ENCODE measurements around the gene ST6GAL1. TPM values are rescaled to one million over a fixed set of nuclear protein-coding genes. Genes with fewer than 3 reads are reported as not detected.
A peak's percentile ranks its signal among the peaks of the same experiment; 100 is the strongest.
"Not testable (repeated sequence)": the region's sequence is repeated elsewhere in the genome, so short reads cannot be mapped to it uniquely, and the experiment has no call there.

ST6GAL1 gene
- total and polyA plus RNA-seq, 2 experiments from 2014 or later = 17.6 to 65.1 TPM

DNA sequence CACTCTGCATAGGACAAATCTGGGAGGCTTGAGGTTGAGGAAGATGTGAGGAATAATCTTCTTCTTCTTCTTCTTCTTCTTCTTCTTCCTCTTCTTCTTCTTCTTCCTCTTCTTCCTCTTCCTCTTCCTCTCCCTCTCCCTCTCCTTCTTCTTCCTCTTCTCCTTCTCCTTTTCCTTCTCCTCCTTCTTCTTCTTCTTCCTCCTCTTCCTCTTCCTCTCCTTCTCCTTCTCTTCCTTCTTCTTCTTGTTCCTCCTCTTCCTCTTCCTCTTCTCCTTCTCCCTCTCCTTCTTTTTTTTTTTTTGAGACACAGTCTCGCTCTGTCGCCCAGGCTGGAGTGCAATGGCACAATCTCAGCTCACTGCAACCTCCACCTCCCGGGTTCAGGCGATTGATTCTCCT, 40.6 kb upstream of the ST6GAL1 start:
- H3K27me3 ChIP-seq (ENCODE audit: insufficient read depth); DNase-seq (ENCODE audit: low spot score): not testable (repeated sequence)

GRCh38 chr3:186890911-186891310, 39.4 kb upstream of the ST6GAL1 start:
- no peaks in the 10 kb centered on the region for H3K36me3 ChIP-seq (ENCODE audit: insufficient read depth)
- TF ChIP-seq ETS1 (IDR thresholded peaks at IDR 0.05) (no peak), STAT1 (IDR thresholded peaks at IDR 0.05; ENCODE audit: unreplicated experiment) (no peak), EZH2phosphoT487 (IDR thresholded peaks at IDR 0.05; ENCODE audit: unreplicated experiment) (no peak), JUNB (IDR thresholded peaks at IDR 0.05; ENCODE audit: unreplicated experiment) (no peak)
- TF ChIP-seq, protein P1, sequence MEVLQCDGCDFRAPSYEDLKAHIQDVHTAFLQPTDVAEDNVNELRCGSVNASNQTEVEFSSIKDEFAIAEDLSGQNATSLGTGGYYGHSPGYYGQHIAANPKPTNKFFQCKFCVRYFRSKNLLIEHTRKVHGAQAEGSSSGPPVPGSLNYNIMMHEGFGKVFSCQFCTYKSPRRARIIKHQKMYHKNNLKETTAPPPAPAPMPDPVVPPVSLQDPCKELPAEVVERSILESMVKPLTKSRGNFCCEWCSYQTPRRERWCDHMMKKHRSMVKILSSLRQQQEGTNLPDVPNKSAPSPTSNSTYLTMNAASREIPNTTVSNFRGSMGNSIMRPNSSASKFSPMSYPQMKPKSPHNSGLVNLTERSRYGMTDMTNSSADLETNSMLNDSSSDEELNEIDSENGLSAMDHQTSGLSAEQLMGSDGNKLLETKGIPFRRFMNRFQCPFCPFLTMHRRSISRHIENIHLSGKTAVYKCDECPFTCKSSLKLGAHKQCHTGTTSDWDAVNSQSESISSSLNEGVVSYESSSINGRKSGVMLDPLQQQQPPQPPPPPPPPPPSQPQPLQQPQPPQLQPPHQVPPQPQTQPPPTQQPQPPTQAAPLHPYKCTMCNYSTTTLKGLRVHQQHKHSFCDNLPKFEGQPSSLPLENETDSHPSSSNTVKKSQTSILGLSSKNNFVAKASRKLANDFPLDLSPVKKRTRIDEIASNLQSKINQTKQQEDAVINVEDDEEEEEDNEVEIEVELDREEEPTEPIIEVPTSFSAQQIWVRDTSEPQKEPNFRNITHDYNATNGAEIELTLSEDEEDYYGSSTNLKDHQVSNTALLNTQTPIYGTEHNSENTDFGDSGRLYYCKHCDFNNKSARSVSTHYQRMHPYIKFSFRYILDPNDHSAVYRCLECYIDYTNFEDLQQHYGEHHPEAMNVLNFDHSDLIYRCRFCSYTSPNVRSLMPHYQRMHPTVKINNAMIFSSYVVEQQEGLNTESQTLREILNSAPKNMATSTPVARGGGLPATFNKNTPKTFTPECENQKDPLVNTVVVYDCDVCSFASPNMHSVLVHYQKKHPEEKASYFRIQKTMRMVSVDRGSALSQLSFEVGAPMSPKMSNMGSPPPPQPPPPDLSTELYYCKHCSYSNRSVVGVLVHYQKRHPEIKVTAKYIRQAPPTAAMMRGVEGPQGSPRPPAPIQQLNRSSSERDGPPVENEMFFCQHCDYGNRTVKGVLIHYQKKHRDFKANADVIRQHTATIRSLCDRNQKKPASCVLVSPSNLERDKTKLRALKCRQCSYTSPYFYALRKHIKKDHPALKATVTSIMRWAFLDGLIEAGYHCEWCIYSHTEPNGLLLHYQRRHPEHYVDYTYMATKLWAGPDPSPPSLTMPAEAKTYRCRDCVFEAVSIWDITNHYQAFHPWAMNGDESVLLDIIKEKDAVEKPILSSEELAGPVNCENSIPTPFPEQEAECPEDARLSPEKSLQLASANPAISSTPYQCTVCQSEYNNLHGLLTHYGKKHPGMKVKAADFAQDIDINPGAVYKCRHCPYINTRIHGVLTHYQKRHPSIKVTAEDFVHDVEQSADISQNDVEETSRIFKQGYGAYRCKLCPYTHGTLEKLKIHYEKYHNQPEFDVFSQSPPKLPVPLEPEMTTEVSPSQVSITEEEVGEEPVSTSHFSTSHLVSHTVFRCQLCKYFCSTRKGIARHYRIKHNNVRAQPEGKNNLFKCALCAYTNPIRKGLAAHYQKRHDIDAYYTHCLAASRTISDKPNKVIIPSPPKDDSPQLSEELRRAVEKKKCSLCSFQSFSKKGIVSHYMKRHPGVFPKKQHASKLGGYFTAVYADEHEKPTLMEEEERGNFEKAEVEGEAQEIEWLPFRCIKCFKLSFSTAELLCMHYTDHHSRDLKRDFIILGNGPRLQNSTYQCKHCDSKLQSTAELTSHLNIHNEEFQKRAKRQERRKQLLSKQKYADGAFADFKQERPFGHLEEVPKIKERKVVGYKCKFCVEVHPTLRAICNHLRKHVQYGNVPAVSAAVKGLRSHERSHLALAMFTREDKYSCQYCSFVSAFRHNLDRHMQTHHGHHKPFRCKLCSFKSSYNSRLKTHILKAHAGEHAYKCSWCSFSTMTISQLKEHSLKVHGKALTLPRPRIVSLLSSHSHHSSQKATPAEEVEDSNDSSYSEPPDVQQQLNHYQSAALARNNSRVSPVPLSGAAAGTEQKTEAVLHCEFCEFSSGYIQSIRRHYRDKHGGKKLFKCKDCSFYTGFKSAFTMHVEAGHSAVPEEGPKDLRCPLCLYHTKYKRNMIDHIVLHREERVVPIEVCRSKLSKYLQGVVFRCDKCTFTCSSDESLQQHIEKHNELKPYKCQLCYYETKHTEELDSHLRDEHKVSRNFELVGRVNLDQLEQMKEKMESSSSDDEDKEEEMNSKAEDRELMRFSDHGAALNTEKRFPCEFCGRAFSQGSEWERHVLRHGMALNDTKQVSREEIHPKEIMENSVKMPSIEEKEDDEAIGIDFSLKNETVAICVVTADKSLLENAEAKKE (CRISPR knock-in tag; IDR thresholded peaks at IDR 0.05) = no peak
- TF ChIP-seq, protein P2, sequence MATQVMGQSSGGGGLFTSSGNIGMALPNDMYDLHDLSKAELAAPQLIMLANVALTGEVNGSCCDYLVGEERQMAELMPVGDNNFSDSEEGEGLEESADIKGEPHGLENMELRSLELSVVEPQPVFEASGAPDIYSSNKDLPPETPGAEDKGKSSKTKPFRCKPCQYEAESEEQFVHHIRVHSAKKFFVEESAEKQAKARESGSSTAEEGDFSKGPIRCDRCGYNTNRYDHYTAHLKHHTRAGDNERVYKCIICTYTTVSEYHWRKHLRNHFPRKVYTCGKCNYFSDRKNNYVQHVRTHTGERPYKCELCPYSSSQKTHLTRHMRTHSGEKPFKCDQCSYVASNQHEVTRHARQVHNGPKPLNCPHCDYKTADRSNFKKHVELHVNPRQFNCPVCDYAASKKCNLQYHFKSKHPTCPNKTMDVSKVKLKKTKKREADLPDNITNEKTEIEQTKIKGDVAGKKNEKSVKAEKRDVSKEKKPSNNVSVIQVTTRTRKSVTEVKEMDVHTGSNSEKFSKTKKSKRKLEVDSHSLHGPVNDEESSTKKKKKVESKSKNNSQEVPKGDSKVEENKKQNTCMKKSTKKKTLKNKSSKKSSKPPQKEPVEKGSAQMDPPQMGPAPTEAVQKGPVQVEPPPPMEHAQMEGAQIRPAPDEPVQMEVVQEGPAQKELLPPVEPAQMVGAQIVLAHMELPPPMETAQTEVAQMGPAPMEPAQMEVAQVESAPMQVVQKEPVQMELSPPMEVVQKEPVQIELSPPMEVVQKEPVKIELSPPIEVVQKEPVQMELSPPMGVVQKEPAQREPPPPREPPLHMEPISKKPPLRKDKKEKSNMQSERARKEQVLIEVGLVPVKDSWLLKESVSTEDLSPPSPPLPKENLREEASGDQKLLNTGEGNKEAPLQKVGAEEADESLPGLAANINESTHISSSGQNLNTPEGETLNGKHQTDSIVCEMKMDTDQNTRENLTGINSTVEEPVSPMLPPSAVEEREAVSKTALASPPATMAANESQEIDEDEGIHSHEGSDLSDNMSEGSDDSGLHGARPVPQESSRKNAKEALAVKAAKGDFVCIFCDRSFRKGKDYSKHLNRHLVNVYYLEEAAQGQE (IDR thresholded peaks at IDR 0.05; ENCODE audit: unreplicated experiment) = no peak
- Mint-ChIP-seq H3K4me1 (peaks cover 42% of the 10 kb centered on the region), H3K4me3 (no peak overlapping the region), H3K27ac (no peak overlapping the region), H3K9me3 (peaks cover 20% of the 10 kb centered on the region), H3K36me3 (ENCODE audit: low read depth) (peaks cover 13% of the 10 kb centered on the region), H3K27me3 (ENCODE audit: insufficient read depth, low read depth, poor library complexity) (peaks cover 7% of the 10 kb centered on the region)
- ATAC-seq (no peak), DNase-seq (ENCODE audit: low spot score) (no peak)
- peaks cover 52% of the 10 kb centered on the region for H3K4me1 ChIP-seq (ENCODE audit: insufficient read depth)
- H2AFZ ChIP-seq = no peak overlapping the region
- H3K27me3 ChIP-seq (ENCODE audit: insufficient read depth) = no peaks in the 10 kb centered on the region
- 0 out of 2 replicates have a peak, but pooled peaks cover 4% of the 10 kb centered on the region for H3F3A ChIP-seq (replicated peaks; ENCODE audit: low read depth)
- no peak overlapping the region for H3K4me2 ChIP-seq
- no peaks in the 10 kb centered on the region for H3K79me2 ChIP-seq (replicated peaks; ENCODE audit: insufficient read depth)
- no peaks in the 10 kb centered on the region for H4K20me1 ChIP-seq (replicated peaks; ENCODE audit: insufficient read depth)
- H3K9me2 ChIP-seq (ENCODE audit: insufficient read depth) = peaks cover 10% of the 10 kb centered on the region
- H3K27ac ChIP-seq (ENCODE audit: low read depth) = no peak overlapping the region
- H3K4me3 ChIP-seq = no peak overlapping the region

More for the DNA sequence above, 40.6 kb upstream of the ST6GAL1 start:
- ATAC-seq; H3K79me2 ChIP-seq (replicated peaks; ENCODE audit: insufficient read depth); H4K20me1 ChIP-seq (replicated peaks; ENCODE audit: insufficient read depth); H3K4me3 ChIP-seq; H3K4me2 ChIP-seq; H3K9me2 ChIP-seq (ENCODE audit: insufficient read depth); H3K36me3 ChIP-seq (ENCODE audit: insufficient read depth); H3K27ac Mint-ChIP-seq; H3K27ac ChIP-seq (ENCODE audit: low read depth); H3F3A ChIP-seq (replicated peaks; ENCODE audit: low read depth); H2AFZ ChIP-seq; H3K27me3 Mint-ChIP-seq (ENCODE audit: insufficient read depth, low read depth, poor library complexity); H3K36me3 Mint-ChIP-seq (ENCODE audit: low read depth); H3K4me3 Mint-ChIP-seq: not testable (repeated sequence)
- H3K4me1 ChIP-seq (ENCODE audit: insufficient read depth) = peaks cover 52% of the 10 kb centered on the region
- Mint-ChIP-seq H3K9me3 (peaks cover 14% of the 10 kb centered on the region), H3K4me1 (peaks cover 47% of the 10 kb centered on the region)

GRCh38 chr3:186893071-186893470, 37.3 kb upstream of the ST6GAL1 start:
- H3K27ac Mint-ChIP-seq; H3K27me3 Mint-ChIP-seq (ENCODE audit: insufficient read depth, low read depth, poor library complexity); H3K36me3 ChIP-seq (ENCODE audit: insufficient read depth); H3K4me3 ChIP-seq; H3K4me2 ChIP-seq; H3K79me2 ChIP-seq (replicated peaks; ENCODE audit: insufficient read depth); H4K20me1 ChIP-seq (replicated peaks; ENCODE audit: insufficient read depth); H2AFZ ChIP-seq; ATAC-seq; H3K9me2 ChIP-seq (ENCODE audit: insufficient read depth); H3K27me3 ChIP-seq (ENCODE audit: insufficient read depth); H3K4me3 Mint-ChIP-seq; DNase-seq (ENCODE audit: low spot score): not testable (repeated sequence)
- Mint-ChIP-seq H3K36me3 (ENCODE audit: low read depth) (peaks cover 20% of the 10 kb centered on the region), H3K4me1 (peaks cover 41% of the 10 kb centered on the region), H3K9me3 (peaks cover 26% of the 10 kb centered on the region)
- Histone ChIP-seq H3F3A (replicated peaks; ENCODE audit: low read depth) (peaks cover 10% of the 10 kb centered on the region; the same call in 1 of the 2 replicates), H3K27ac (ENCODE audit: low read depth) (0 out of 2 replicates have a peak overlapping the region, but pooled peaks have one; percentile 24), H3K4me1 (ENCODE audit: insufficient read depth) (peaks cover 53% of the 10 kb centered on the region)
